Activated naive CD4-positive, alpha-beta T cell treated with anti-CD3 and anti-CD28 coated beads, Interleukin-2, amount 50 U/mL, for 24 hours (primary cell): Measurements from ENCODE around the gene GPR150.
A peak's percentile ranks its signal among the peaks of the same experiment; 100 is the strongest.

Experiments
- H3K27ac Mint-ChIP-seq: one replicate; pipeline ENCODE4 v1.8.0; 2021; ENCODE audit warnings: mild to moderate bottlenecking, mixed read lengths
- H3K27me3 Mint-ChIP-seq: one replicate; pipeline ENCODE4 v1.8.0; 2021; ENCODE audit warnings: mixed read lengths
- H3K36me3 Mint-ChIP-seq: one replicate; pipeline ENCODE4 v1.8.0; 2021; ENCODE audit warnings: mixed read lengths
- H3K4me1 Mint-ChIP-seq: one replicate; pipeline ENCODE4 v1.8.0; 2021; ENCODE audit warnings: mixed read lengths
- H3K4me3 Mint-ChIP-seq: one replicate; pipeline ENCODE4 v1.8.0; 2021; ENCODE audit warnings: mild to moderate bottlenecking, mixed read lengths
- H3K9me3 Mint-ChIP-seq: one replicate; pipeline ENCODE4 v1.8.0; 2021; ENCODE audit warnings: mixed read lengths

Gene GPR150

GRCh38 chr5:95620030-95620869, at the start of gene GPR150:
Gene GPR150 (plus strand): TSS chr5:95620087. CDS start chr5:95620276, 189 bp downstream.
- Mint-ChIP-seq H3K4me1 (peaks cover 65% of the 10 kb centered on the region), H3K9me3 (no peaks in the 10 kb centered on the region), H3K36me3 (no peaks in the 10 kb centered on the region), H3K27ac (peak within 1 kb of the TSS; percentile 90), H3K4me3 (peak within 1 kb of the TSS; percentile 94), H3K27me3 (no peaks in the 10 kb centered on the region)

DNA sequence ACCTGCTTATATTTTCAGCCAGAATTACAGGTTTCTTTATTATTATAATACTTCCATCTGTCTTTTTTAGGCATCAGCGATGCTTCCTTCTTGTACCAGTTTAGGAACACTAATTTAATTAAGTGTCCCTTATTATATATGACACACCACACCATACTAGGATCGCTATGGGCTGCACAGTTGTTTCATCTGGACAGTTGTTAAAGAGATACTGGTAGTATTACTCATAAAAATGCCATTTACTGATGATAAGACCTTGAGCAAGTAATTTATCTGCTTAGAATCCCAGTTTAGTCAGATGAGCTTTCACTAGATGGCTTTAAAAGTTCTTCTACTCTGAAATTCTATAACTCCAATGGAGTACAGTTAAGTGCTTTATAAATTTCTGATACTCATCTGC, 47.9 kb upstream of the GPR150 start:
- Mint-ChIP-seq H3K9me3 (peaks cover 6% of the 10 kb centered on the region), H3K4me1 (peaks cover 4% of the 10 kb centered on the region), H3K27me3 (no peaks in the 10 kb centered on the region), H3K4me3 (no peak overlapping the region), H3K27ac (no peak overlapping the region), H3K36me3 (peaks cover 38% of the 10 kb centered on the region)

- H3K4me3 Mint-ChIP-seq, result no peak overlapping the region
- H3K4me1 Mint-ChIP-seq, result no peaks in the 10 kb centered on the region
- H3K27ac Mint-ChIP-seq, result no peak overlapping the region
- no peaks in the 10 kb centered on the region for H3K9me3 Mint-ChIP-seq
- peaks cover 13% of the 10 kb centered on the region for H3K36me3 Mint-ChIP-seq
- H3K27me3 Mint-ChIP-seq, result no peaks in the 10 kb centered on the region
Observed at GRCh38 chr5:95581576-95581975, 38.3 kb upstream of the GPR150 start.

GRCh38 chr5:95583992-95584391, 35.9 kb upstream of the GPR150 start:
- Mint-ChIP-seq H3K36me3 (peaks cover 10% of the 10 kb centered on the region), H3K4me3 (no peak overlapping the region), H3K9me3 (no peaks in the 10 kb centered on the region), H3K4me1 (no peaks in the 10 kb centered on the region), H3K27me3 (no peaks in the 10 kb centered on the region), H3K27ac (no peak overlapping the region)

GRCh38 chr5:95590880-95591279, 29.0 kb upstream of the GPR150 start:
- peaks cover 5% of the 10 kb centered on the region for H3K36me3 Mint-ChIP-seq
- peak overlapping the region; percentile 63 for H3K27ac Mint-ChIP-seq
- H3K9me3 Mint-ChIP-seq, result no peaks in the 10 kb centered on the region
- H3K27me3 Mint-ChIP-seq, result no peaks in the 10 kb centered on the region
- no peak overlapping the region for H3K4me3 Mint-ChIP-seq
- peaks cover 23% of the 10 kb centered on the region for H3K4me1 Mint-ChIP-seq

DNA sequence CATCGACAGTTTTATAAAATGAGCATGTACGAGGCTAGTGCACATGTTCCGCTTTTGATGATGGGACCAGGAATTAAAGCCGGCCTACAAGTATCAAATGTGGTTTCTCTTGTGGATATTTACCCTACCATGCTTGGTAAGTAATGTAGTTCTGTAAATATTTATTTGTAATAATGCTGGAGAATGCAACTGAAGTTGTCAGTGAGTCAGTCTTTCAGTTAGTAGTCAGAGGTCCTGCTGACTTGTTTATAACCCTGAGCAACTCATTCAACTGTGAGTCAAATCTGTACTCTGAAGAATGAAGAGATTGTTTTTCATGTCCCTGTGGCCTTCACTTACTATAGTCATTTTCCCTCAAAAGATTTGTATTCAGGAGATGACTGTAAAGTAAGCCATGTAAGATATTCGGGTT, 28.4 kb upstream of the GPR150 start:
- Mint-ChIP-seq H3K4me1 (peaks cover 23% of the 10 kb centered on the region), H3K27me3 (no peaks in the 10 kb centered on the region), H3K9me3 (no peaks in the 10 kb centered on the region), H3K36me3 (peaks cover 4% of the 10 kb centered on the region), H3K4me3 (no peak overlapping the region), H3K27ac (no peak overlapping the region)

DNA sequence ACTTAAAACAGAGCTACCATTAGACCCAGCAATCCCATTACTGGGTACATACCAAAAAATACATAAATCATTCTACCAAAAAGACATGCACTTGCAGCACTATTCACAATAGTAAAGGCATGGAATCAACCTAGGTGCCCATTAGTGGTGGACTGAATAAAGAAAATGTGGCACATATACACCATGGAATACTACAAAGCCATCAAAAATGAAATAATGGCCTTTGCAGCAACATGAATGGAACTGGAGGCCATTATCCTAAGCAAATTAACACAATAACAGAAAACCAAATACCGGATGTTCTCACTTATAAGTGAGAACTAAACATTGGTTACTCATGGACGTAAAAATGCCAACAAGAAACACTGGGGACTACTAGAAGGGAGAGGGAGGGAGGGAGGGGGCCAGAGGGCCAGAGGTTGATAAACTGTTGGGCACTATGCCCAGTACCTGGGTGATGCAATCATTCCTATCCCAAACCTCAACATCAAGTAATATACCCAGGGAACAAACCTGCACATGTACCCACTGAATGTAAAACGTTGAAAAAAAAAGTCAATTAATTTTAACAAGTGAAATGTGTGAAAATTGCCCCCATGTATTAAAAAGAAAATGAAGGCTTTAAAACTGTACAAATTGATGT, 24.5 kb upstream of the GPR150 start:
- Mint-ChIP-seq H3K36me3 (peaks cover 7% of the 10 kb centered on the region), H3K27ac (no peak overlapping the region), H3K4me3 (no peak overlapping the region), H3K9me3 (no peaks in the 10 kb centered on the region), H3K4me1 (peaks cover 16% of the 10 kb centered on the region), H3K27me3 (no peaks in the 10 kb centered on the region)

GRCh38 chr5:95599252-95599651, 20.6 kb upstream of the GPR150 start:
- Mint-ChIP-seq H3K4me3 (no peak overlapping the region), H3K4me1 (no peaks in the 10 kb centered on the region), H3K27ac (peak overlapping the region; percentile 66), H3K9me3 (no peaks in the 10 kb centered on the region), H3K36me3 (peaks cover 11% of the 10 kb centered on the region), H3K27me3 (no peaks in the 10 kb centered on the region)

DNA sequence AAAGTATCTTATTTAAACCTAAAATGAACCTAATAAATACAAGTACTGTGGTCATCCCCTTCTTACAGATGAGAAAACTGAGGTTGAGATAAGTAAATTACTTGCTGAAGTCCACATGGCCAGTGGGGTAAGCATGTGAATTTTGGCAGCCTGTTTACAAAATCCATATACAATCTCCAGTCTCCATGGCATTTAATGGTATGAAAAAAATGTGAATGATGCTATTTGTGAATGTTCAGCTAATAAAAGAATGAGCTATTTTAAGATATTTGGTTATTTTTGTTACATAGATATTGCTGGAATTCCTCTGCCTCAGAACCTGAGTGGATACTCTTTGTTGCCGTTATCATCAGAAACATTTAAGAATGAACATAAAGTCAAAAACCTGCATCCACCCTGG, 19.3 kb upstream of the GPR150 start:
- Mint-ChIP-seq H3K27ac (no peak overlapping the region), H3K9me3 (no peaks in the 10 kb centered on the region), H3K36me3 (peaks cover 14% of the 10 kb centered on the region), H3K4me3 (no peak overlapping the region), H3K4me1 (no peaks in the 10 kb centered on the region), H3K27me3 (no peaks in the 10 kb centered on the region)

- Mint-ChIP-seq H3K27me3 (no peaks in the 10 kb centered on the region), H3K36me3 (peaks cover 8% of the 10 kb centered on the region), H3K4me3 (no peak overlapping the region), H3K9me3 (no peaks in the 10 kb centered on the region), H3K27ac (no peak overlapping the region), H3K4me1 (no peaks in the 10 kb centered on the region)
Observed at GRCh38 chr5:95605786-95606185, 14.1 kb upstream of the GPR150 start.

DNA sequence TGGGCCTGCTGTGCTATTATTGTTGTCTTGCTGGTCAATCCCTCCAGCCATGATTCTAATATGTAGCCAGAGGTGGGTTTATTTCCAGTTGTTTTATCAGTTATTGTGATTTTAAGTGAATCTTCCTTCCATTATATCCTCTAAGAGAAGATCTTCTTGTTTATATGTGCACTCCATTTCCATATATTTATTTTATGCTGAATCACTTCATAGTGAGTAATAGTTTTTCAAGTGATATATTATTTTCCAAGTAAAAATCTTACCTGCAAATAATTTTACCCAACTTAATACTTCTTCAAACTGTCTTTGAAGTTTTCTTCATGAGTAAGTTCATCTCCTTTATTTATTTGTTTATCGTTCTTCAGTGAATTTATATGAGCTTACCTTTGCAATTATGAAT, 13.5 kb upstream of the GPR150 start:
- Mint-ChIP-seq H3K9me3 (no peaks in the 10 kb centered on the region), H3K27ac (no peak overlapping the region), H3K4me3 (no peak overlapping the region), H3K27me3 (no peaks in the 10 kb centered on the region), H3K36me3 (peaks cover 6% of the 10 kb centered on the region), H3K4me1 (no peaks in the 10 kb centered on the region)

DNA sequence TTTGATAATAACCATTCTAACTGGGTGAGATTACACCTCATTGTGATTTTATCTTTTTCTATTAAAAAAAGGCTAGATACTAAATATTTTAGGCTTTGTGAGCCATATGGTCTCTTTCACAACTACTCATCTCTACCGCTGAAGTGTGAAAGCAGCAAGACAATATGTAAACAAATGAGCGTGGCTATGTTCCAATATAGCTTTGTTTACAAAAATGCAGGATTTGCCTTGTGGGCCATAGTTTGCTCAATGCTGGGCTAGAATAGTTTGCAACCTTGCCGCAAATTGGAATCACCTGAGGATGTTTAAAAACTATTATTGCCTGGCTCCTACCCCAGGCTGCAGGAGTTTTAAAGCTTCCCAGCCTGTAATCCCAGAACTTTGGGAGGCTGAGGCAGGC, 10.2 kb upstream of the GPR150 start:
- H3K4me1 Mint-ChIP-seq, result peaks cover 4% of the 10 kb centered on the region
- peaks cover 7% of the 10 kb centered on the region for H3K9me3 Mint-ChIP-seq
- peaks cover 12% of the 10 kb centered on the region for H3K36me3 Mint-ChIP-seq
- H3K27me3 Mint-ChIP-seq, result no peaks in the 10 kb centered on the region
- H3K27ac Mint-ChIP-seq, result no peak overlapping the region
- H3K4me3 Mint-ChIP-seq, result no peak overlapping the region

DNA sequence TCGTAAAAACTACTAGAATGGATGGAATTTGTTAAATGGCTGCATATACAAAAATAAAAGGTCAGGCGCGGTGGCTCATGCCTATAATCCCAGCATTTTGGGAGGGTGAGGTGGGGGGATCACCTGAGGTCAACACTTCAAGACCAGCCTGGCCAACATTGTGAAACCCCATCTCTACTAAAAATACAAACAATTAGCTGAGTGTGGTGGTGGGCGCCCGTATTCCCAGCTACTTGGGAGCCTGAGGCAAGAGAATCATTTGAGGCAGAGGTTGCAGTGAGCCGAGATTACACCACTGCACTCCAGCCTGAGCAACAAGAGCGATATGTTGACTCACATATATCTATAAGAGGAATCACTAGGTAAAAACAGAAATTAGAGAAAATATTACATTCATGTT, 9.3 kb upstream of the GPR150 start:
- Mint-ChIP-seq H3K36me3 (peaks cover 11% of the 10 kb centered on the region), H3K9me3 (peaks cover 7% of the 10 kb centered on the region), H3K4me1 (peaks cover 11% of the 10 kb centered on the region), H3K4me3 (no peak overlapping the region), H3K27ac (no peak overlapping the region), H3K27me3 (no peaks in the 10 kb centered on the region)

- H3K27ac Mint-ChIP-seq, result no peak overlapping the region
- no peak overlapping the region for H3K4me3 Mint-ChIP-seq
- H3K27me3 Mint-ChIP-seq, result no peaks in the 10 kb centered on the region
- H3K9me3 Mint-ChIP-seq, result peaks cover 7% of the 10 kb centered on the region
- H3K4me1 Mint-ChIP-seq, result peaks cover 16% of the 10 kb centered on the region
- peaks cover 11% of the 10 kb centered on the region for H3K36me3 Mint-ChIP-seq
Observed at GRCh38 chr5:95611396-95611795, 8.5 kb upstream of the GPR150 start.

- no peak overlapping the region for H3K4me3 Mint-ChIP-seq
Observed at GRCh38 chr5:95613514-95613913, 6.4 kb upstream of the GPR150 start.

DNA sequence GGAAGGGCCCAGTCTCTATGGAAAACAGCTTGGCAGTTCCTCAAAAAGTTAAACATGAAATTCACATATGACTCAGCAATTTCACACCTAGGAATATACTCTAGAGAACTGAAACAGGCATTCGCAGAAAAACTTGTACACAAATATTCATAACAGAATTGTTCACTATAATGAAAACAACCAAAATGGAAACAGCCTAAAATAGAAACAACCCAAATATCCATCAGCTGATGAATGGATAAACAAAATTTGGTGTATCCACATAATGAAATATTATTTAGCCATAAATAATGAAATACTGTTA, 4.8 kb upstream of the GPR150 start:
- Mint-ChIP-seq H3K36me3 (peaks cover 10% of the 10 kb centered on the region), H3K27me3 (no peaks in the 10 kb centered on the region), H3K4me3 (no peak overlapping the region), H3K4me1 (peaks cover 46% of the 10 kb centered on the region), H3K27ac (no peak overlapping the region), H3K9me3 (peaks cover 7% of the 10 kb centered on the region)

More at GRCh38 chr5:95613514-95613913, 6.4 kb upstream of the GPR150 start:
- peaks cover 32% of the 10 kb centered on the region for H3K4me1 Mint-ChIP-seq
- H3K27ac Mint-ChIP-seq, result no peak overlapping the region
- H3K9me3 Mint-ChIP-seq, result peaks cover 7% of the 10 kb centered on the region
- H3K27me3 Mint-ChIP-seq, result no peaks in the 10 kb centered on the region
- peaks cover 10% of the 10 kb centered on the region for H3K36me3 Mint-ChIP-seq
